H1 (cell line): ENCODE results near the gene TSKS. TPM values are rescaled to one million over a fixed set of nuclear protein-coding genes. Genes with fewer than 3 reads are reported as not detected.

ENCODE experiments used
- POLR2A ChIP-seq, 2 experiments: IDR thresholded peaks; 1 replicate in 1 of 2; 2 replicates in 1 of 2; pipeline ENCODE4 v1.6.1; 2011; ENCODE audit warnings: low read depth in 2 of 2, low read length in 2 of 2, mild to moderate bottlenecking in 2 of 2; ENCODE audit errors: control extremely low read depth in 1 of 2
- polyA plus RNA-seq, 7 experiments: library from polyadenylated mRNA; depleted of rRNA in 3 of 7; stranded (reverse) in 5 of 7; unstranded in 2 of 7; fragments of >200 nt in 5 of 7; fragments of 200-250 nt in 2 of 7; gene quantifications; 1 replicate in 5 of 7; 2 replicates in 1 of 7; 4 replicates in 1 of 7; pipeline versions ENCODE4 v1.2.1 to v1.2.3, GENCODE V29; 2011 to 2013; ENCODE audit warnings: missing spikeins in 2 of 7, mixed read lengths in 2 of 7
- total RNA-seq: library from RNA; stranded (reverse); fragmentation: NEBNext Ultra II Directional; extraction: Animal tissue kit (Norgen Biotek cat#: 25700); gene quantifications from 2 replicates; pipeline ENCODE4 v1.2.1, GENCODE V29; 2021

Gene TSKS
- total and polyA plus RNA-seq, 2 of the 8 experiments (the other 6 are each of a cell fraction or from before 2014, with no cell fraction given) = 0.21 TPM; not detected in 1

DNA sequence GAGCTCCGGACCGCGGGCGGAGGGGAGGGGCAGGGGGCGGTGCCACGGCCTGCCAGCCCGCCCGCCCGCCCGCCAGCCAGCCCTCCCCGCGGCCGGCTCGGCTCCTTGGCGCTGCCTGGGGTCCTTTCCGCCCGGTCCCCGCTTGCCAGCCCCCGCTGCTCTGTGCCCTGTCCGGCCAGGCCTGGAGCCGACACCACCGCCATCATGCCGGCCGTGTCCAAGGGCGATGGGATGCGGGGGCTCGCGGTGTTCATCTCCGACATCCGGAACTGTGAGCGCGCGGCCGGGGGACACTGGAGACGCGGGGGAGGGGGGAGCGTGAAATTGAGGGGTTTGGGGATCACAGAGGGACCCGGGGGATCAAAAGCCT is 3.8 kb upstream of the TSKS start, which contains the start of gene AP2A1 (continued):
- no peak for TF ChIP-seq POLR2A (IDR thresholded peaks at IDR 0.05; ENCODE audit: control extremely low read depth in 1 of 2, low read depth in 2 of 2, low read length in 2 of 2)
